BLaER1 (cell line): Measurements from ENCODE around the gene CRISPLD2.

ENCODE experiments used
- H3K27ac ChIP-seq: shearing (Covaris generic); formaldehyde crosslinking; 2 replicates; pipeline ENCODE4 v1.8.1; 2022
- H3K27me3 ChIP-seq: shearing (Covaris generic); formaldehyde crosslinking; 2 replicates; pipeline ENCODE4 v1.8.1; 2022
- H3K36me3 ChIP-seq: shearing (Covaris generic); formaldehyde crosslinking; 2 replicates; pipeline ENCODE4 v1.8.1; 2022
- H3K4me1 ChIP-seq: shearing (Covaris generic); formaldehyde crosslinking; 2 replicates; pipeline ENCODE4 v1.8.1; 2022
- H3K4me2 ChIP-seq: shearing (Covaris generic); formaldehyde crosslinking; 2 replicates; pipeline ENCODE4 v1.8.1; 2022
- H3K4me3 ChIP-seq: shearing (Covaris generic); formaldehyde crosslinking; 2 replicates; pipeline ENCODE4 v1.8.1; 2022
- H3K9ac ChIP-seq: shearing (Covaris generic); formaldehyde crosslinking; 2 replicates; pipeline ENCODE4 v1.8.1; 2022
- H3K9me3 ChIP-seq: shearing (Covaris generic); formaldehyde crosslinking; 2 replicates; pipeline ENCODE4 v1.8.1; 2022
- H4K20me1 ChIP-seq: shearing (Covaris generic); formaldehyde crosslinking; 2 replicates; pipeline ENCODE4 v1.8.1; 2022
- Cebpa-rat ChIP-seq: shearing (Covaris generic); IDR thresholded peaks from 2 replicates; pipeline ENCODE4 v1.8.1; 2022

Gene CRISPLD2

GRCh38 chr16:84907575-84907974, 87.8 kb downstream of the CRISPLD2 start:
- H3K4me1 ChIP-seq: peaks cover 19% of the 10 kb centered on the region
- no peaks in the 10 kb centered on the region for H3K36me3 ChIP-seq
- H3K9me3 ChIP-seq: no peaks in the 10 kb centered on the region
- H3K27me3 ChIP-seq: no peaks in the 10 kb centered on the region
- no peak overlapping the region for H3K4me3 ChIP-seq
- H4K20me1 ChIP-seq: no peaks in the 10 kb centered on the region
- peak overlapping the region; percentile 29 for H3K4me2 ChIP-seq
- H3K27ac ChIP-seq: no peak overlapping the region
- H3K9ac ChIP-seq: no peak overlapping the region
- no peak for TF ChIP-seq Cebpa-rat

GRCh38 chr16:84909476-84910085, 89.8 kb downstream of the CRISPLD2 start:
- Histone ChIP-seq H3K9ac (no peak overlapping the region), H3K27me3 (no peaks in the 10 kb centered on the region), H4K20me1 (no peaks in the 10 kb centered on the region), H3K36me3 (no peaks in the 10 kb centered on the region), H3K27ac (no peak overlapping the region), H3K9me3 (no peaks in the 10 kb centered on the region), H3K4me1 (peaks cover 30% of the 10 kb centered on the region), H3K4me3 (no peak overlapping the region), H3K4me2 (no peak overlapping the region)
- TF ChIP-seq Cebpa-rat: no peak

- no peak overlapping the region for H3K9ac ChIP-seq
- H3K9me3 ChIP-seq: no peaks in the 10 kb centered on the region
- 0 out of 2 replicates have a peak, but pooled peaks cover 3% of the 10 kb centered on the region for H4K20me1 ChIP-seq
- no peaks in the 10 kb centered on the region for H3K36me3 ChIP-seq
- TF ChIP-seq Cebpa-rat: no peak
- no peak overlapping the region for H3K4me3 ChIP-seq
- H3K4me1 ChIP-seq: peaks cover 36% of the 10 kb centered on the region
- H3K27me3 ChIP-seq: no peaks in the 10 kb centered on the region
- H3K4me2 ChIP-seq: no peak overlapping the region
- no peak overlapping the region for H3K27ac ChIP-seq
These were observed 91.9 kb downstream of the CRISPLD2 start for GRCh38 chr16:84911486-84912216.

- 0 out of 2 replicates have a peak, but pooled peaks cover 5% of the 10 kb centered on the region for H4K20me1 ChIP-seq
- peaks cover 39% of the 10 kb centered on the region for H3K4me1 ChIP-seq
- H3K9me3 ChIP-seq: no peaks in the 10 kb centered on the region
- TF ChIP-seq Cebpa-rat: no peak
- H3K9ac ChIP-seq: no peak overlapping the region
- no peak overlapping the region for H3K4me2 ChIP-seq
- no peak overlapping the region for H3K27ac ChIP-seq
- no peaks in the 10 kb centered on the region for H3K36me3 ChIP-seq
- H3K27me3 ChIP-seq: no peaks in the 10 kb centered on the region
- no peak overlapping the region for H3K4me3 ChIP-seq
These were observed 93.5 kb downstream of the CRISPLD2 start for GRCh38 chr16:84913315-84913714.

GRCh38 chr16:84914273-84914672, 94.5 kb downstream of the CRISPLD2 start:
- no peak overlapping the region for H3K4me3 ChIP-seq
- H3K27me3 ChIP-seq: no peaks in the 10 kb centered on the region
- no peak for TF ChIP-seq Cebpa-rat
- no peak overlapping the region for H3K4me2 ChIP-seq
- H3K36me3 ChIP-seq: no peaks in the 10 kb centered on the region
- no peak overlapping the region for H3K27ac ChIP-seq
- peaks cover 39% of the 10 kb centered on the region for H3K4me1 ChIP-seq
- 0 out of 2 replicates have a peak, but pooled peaks cover 5% of the 10 kb centered on the region for H4K20me1 ChIP-seq
- no peak overlapping the region for H3K9ac ChIP-seq
- H3K9me3 ChIP-seq: no peaks in the 10 kb centered on the region

GRCh38 chr16:84916178-84916577, 96.4 kb downstream of the CRISPLD2 start:
- H3K4me2 ChIP-seq: peak overlapping the region; percentile 67
- H3K9me3 ChIP-seq: no peaks in the 10 kb centered on the region
- no peaks in the 10 kb centered on the region for H3K27me3 ChIP-seq
- no peak for TF ChIP-seq Cebpa-rat
- H3K4me1 ChIP-seq: peaks cover 39% of the 10 kb centered on the region
- H3K4me3 ChIP-seq: no peak overlapping the region
- H3K27ac ChIP-seq: no peak overlapping the region
- no peaks in the 10 kb centered on the region for H3K36me3 ChIP-seq
- 0 out of 2 replicates have a peak, but pooled peaks cover 5% of the 10 kb centered on the region for H4K20me1 ChIP-seq
- H3K9ac ChIP-seq: no peak overlapping the region

GRCh38 chr16:84916850-84917249, 97.1 kb downstream of the CRISPLD2 start:
- Histone ChIP-seq H3K27ac (no peak overlapping the region), H3K27me3 (no peaks in the 10 kb centered on the region), H3K4me3 (no peak overlapping the region), H4K20me1 (0 out of 2 replicates have a peak, but pooled peaks cover 5% of the 10 kb centered on the region), H3K4me2 (peak overlapping the region; percentile 67), H3K36me3 (no peaks in the 10 kb centered on the region), H3K4me1 (peaks cover 40% of the 10 kb centered on the region), H3K9ac (no peak overlapping the region), H3K9me3 (no peaks in the 10 kb centered on the region)
- no peak for TF ChIP-seq Cebpa-rat

- peaks cover 46% of the 10 kb centered on the region for H3K4me1 ChIP-seq
- no peak overlapping the region for H3K9ac ChIP-seq
- TF ChIP-seq Cebpa-rat: no peak
- no peaks in the 10 kb centered on the region for H3K9me3 ChIP-seq
- H3K27me3 ChIP-seq: no peaks in the 10 kb centered on the region
- H3K36me3 ChIP-seq: no peaks in the 10 kb centered on the region
- H3K4me3 ChIP-seq: no peak overlapping the region
- H3K4me2 ChIP-seq: peak overlapping the region; percentile 67; the same call in 1 of the 2 replicates
- no peak overlapping the region for H3K27ac ChIP-seq
- H4K20me1 ChIP-seq: 0 out of 2 replicates have a peak, but pooled peaks cover 5% of the 10 kb centered on the region
These were observed 97.7 kb downstream of the CRISPLD2 start for GRCh38 chr16:84917492-84917891.

GRCh38 chr16:84918006-84918909, 98.5 kb downstream of the CRISPLD2 start:
- no peak overlapping the region for H3K9ac ChIP-seq
- TF ChIP-seq Cebpa-rat: no peak
- H3K4me1 ChIP-seq: peaks cover 46% of the 10 kb centered on the region
- 0 out of 2 replicates have a peak, but pooled peaks cover 5% of the 10 kb centered on the region for H4K20me1 ChIP-seq
- no peaks in the 10 kb centered on the region for H3K9me3 ChIP-seq
- no peak overlapping the region for H3K4me3 ChIP-seq
- H3K36me3 ChIP-seq: no peaks in the 10 kb centered on the region
- H3K27me3 ChIP-seq: no peaks in the 10 kb centered on the region
- H3K27ac ChIP-seq: no peak overlapping the region
- peak overlapping the region; percentile 67; the same call in 1 of the 2 replicates for H3K4me2 ChIP-seq
